K562 (cell line): ENCODE results near the gene OBSCN. TPM values are rescaled to one million over a fixed set of nuclear protein-coding genes. Genes with fewer than 3 reads are reported as not detected.

Experiments
- ATAC-seq: fragments of 200-7000 bp; cut with Tn5 transposase; 3 replicates; pipeline ENCODE4 v1.9.1; 2020; ENCODE audit warnings: moderate library complexity
- BruUV-seq: library from RNA; stranded (reverse); fragments of 400-500 nt; replicated peaks from 2 replicates; lab custom pipeline; 2021; lab: Mats Ljungman, UMichigan
- CTCF ChIA-PET: fragments of 300-600 bp; formaldehyde crosslinking; extraction: SDS; loops from one replicate; lab custom pipeline; 2021; ENCODE audit warnings: low intra/inter-chr PET ratio; lab: Yijun Ruan, JAX
- POLR2A ChIA-PET: fragments of 300-600, 350-650 bp; sonication (Branson Sonifier 250); formaldehyde crosslinking; extraction: SDS; loops from one replicate; lab custom pipeline; 2021; ENCODE audit warnings: antibody characterized with exemption, inconsistent platforms; lab: Yijun Ruan, JAX
- DNase-seq, 4 experiments: peaks; one replicate each; pipeline versions ENCODE4 v3.0.0 to v3.0.0-alpha.2; 2011 to 2018; ENCODE audit warnings: low spot score in 3 of 4, mixed read lengths in 3 of 4; ENCODE audit errors: extremely low read depth in 1 of 4
- FAIRE-seq: peaks from 2 replicates; lab custom pipeline; 2011; peaks lifted over from hg19 to GRCh38; lab: Jason Lieb, UNC
- H2AFZ ChIP-seq: 2 replicates; pipeline ENCODE4 v1.6.0; 2011; ENCODE audit warnings: low read depth, low read length, control low read depth, inconsistent platforms
- H3K27ac ChIP-seq: fragments of 200-600 bp; 3 replicates; pipeline ENCODE4 v1.8.0; 2011; ENCODE audit warnings: low read depth, mild to moderate bottlenecking, control low read depth, inconsistent platforms, low read length, moderate library complexity, mixed read lengths; ENCODE audit errors: extremely low read depth
- H3K27me3 ChIP-seq, 2 experiments: fragments of 300-600 bp in 1 of 2; 2 replicates in 1 of 2; 3 replicates in 1 of 2; pipeline versions ENCODE4 v1.6.0 to v1.8.0; 2011; ENCODE audit warnings: inconsistent platforms in 2 of 2, low read length in 2 of 2, mild to moderate bottlenecking in 1 of 2, mixed read lengths in 1 of 2, moderate library complexity in 1 of 2; ENCODE audit not compliant: control insufficient read depth in 2 of 2, insufficient read depth in 2 of 2
- H3K36me3 ChIP-seq: fragments of 300-600 bp; 3 replicates; pipeline ENCODE4 v1.8.0; 2011; ENCODE audit warnings: mild to moderate bottlenecking, low read length, inconsistent platforms; ENCODE audit not compliant: control insufficient read depth, insufficient read depth
- H3K4me1 ChIP-seq, 2 experiments: fragments of 200-600 bp in 1 of 2; replicated peaks in 1 of 2; 2 replicates in 1 of 2; 3 replicates in 1 of 2; pipeline versions ENCODE4 v1.5.1 to v1.8.0; 2011; ENCODE audit warnings: inconsistent platforms in 2 of 2, low read length in 2 of 2, mild to moderate bottlenecking in 1 of 2, mixed read lengths in 1 of 2, moderate library complexity in 1 of 2; ENCODE audit not compliant: control insufficient read depth in 2 of 2, insufficient read depth in 2 of 2
- H3K4me2 ChIP-seq: 2 replicates; pipeline ENCODE4 v1.6.1; 2011; ENCODE audit warnings: low read length, control low read depth, inconsistent platforms, mixed read lengths; ENCODE audit not compliant: insufficient read depth
- H3K4me3 ChIP-seq: fragments of 200-600 bp; sonication (generic), shearing (Covaris generic); 2 replicates; pipeline ENCODE4 v1.5.1; 2016; ENCODE audit warnings: control low read depth, inconsistent platforms
- H3K79me2 ChIP-seq: fragments of 200-600 bp; 3 replicates; pipeline ENCODE4 v1.8.0; 2011; ENCODE audit warnings: low read length, inconsistent platforms; ENCODE audit not compliant: control insufficient read depth, insufficient read depth
- H3K9ac ChIP-seq, 2 experiments: 2 replicates each; pipeline versions ENCODE4 v1.6.0 to v1.6.1; 2011; ENCODE audit warnings: low read depth in 2 of 2, low read length in 2 of 2, control low read depth in 1 of 2, inconsistent platforms in 1 of 2, mild to moderate bottlenecking in 1 of 2, mixed read lengths in 1 of 2; ENCODE audit not compliant: insufficient read depth in 1 of 2
- H3K9me1 ChIP-seq: one replicate; pipeline ENCODE4 v1.6.0; 2011; ENCODE audit warnings: inconsistent platforms, mild to moderate bottlenecking, low read length, moderate library complexity; ENCODE audit not compliant: control insufficient read depth, insufficient read depth
- H3K9me3 ChIP-seq: replicated peaks from 2 replicates; pipeline ENCODE4 v1.5.1; 2011; ENCODE audit warnings: low read depth, low read length, inconsistent platforms; ENCODE audit not compliant: control insufficient read depth, insufficient read depth
- H4K20me1 ChIP-seq: replicated peaks from 2 replicates; pipeline ENCODE4 v1.6.1; 2011; ENCODE audit warnings: low read length, inconsistent platforms, mixed read lengths; ENCODE audit not compliant: control insufficient read depth, insufficient read depth
- BRCA1 ChIP-seq, 2 experiments: fragments of 450-650 bp in 1 of 2; sonication (generic) in 1 of 2; formaldehyde crosslinking in 1 of 2; IDR thresholded peaks; 2 replicates each; pipeline versions ENCODE4 v1.5.0 to v1.6.1; 2017 to 2020; ENCODE audit warnings: mild to moderate bottlenecking in 1 of 2, missing genetic modification reagents in 1 of 2
- CREBBP ChIP-seq: IDR thresholded peaks from one replicate; pipeline ENCODE4 v1.6.1; 2012; ENCODE audit warnings: low read depth, mild to moderate bottlenecking, control low read depth, inconsistent platforms, low read length
- GATAD2B ChIP-seq: fragments of 450-650 bp; IDR thresholded peaks from 2 replicates; pipeline ENCODE4 v1.6.1; 2017; ENCODE audit warnings: mild to moderate bottlenecking, borderline replicate concordance
- NCOA2 ChIP-seq, 2 experiments: fragments of 450-650 bp; IDR thresholded peaks; 2 replicates each; pipeline ENCODE4 v1.6.1; 2018; ENCODE audit warnings: mild to moderate bottlenecking in 2 of 2, moderate library complexity in 1 of 2; ENCODE audit not compliant: partially characterized antibody in 2 of 2
- SMARCC2 ChIP-seq: fragments of 450-650 bp; IDR thresholded peaks from 2 replicates; pipeline ENCODE4 v1.6.1; 2017; ENCODE audit warnings: antibody characterized with exemption, moderate library complexity, mild to moderate bottlenecking, low read depth
- STAT5B ChIP-seq: fragments of 250-450 bp; sonication (Bioruptor Pico); IDR thresholded peaks from 2 replicates; pipeline ENCODE4 v1.8.0; 2021; ENCODE audit warnings: mild to moderate bottlenecking, inconsistent platforms
- XRCC3 ChIP-seq: fragments of 450-650 bp; IDR thresholded peaks from 2 replicates; pipeline ENCODE4 v1.6.1; 2017; ENCODE audit warnings: mild to moderate bottlenecking, moderate library complexity
- ZBTB2 ChIP-seq: fragments of 450-650 bp; IDR thresholded peaks from 2 replicates; pipeline ENCODE4 v1.6.1; 2016; ENCODE audit warnings: antibody characterized with exemption
- in situ Hi-C: fragments of 300-500 bp; cut with MboI; formaldehyde crosslinking; loops from 4 replicates; pipeline ENCODE4 v1.15.0; 2018; ENCODE audit warnings: inconsistent platforms, mixed read lengths
- intact Hi-C: fragments of 100-400 bp; cut with micrococcal nuclease; formaldehyde crosslinking; loops from 2 replicates; pipeline ENCODE4 v1.14.2; 2022
- polyA plus RNA-seq, 8 experiments: library from polyadenylated mRNA; depleted of rRNA in 4 of 8; stranded (reverse) in 5 of 8; unstranded in 3 of 8; fragments of >200 nt; fragmentation: Nextera tagmentation in 2 of 8; fragmentation: Illumina TruSeq in 1 of 8; extraction: Ambion mirVana in 2 of 8; extraction: Trizol in 1 of 8; gene quantifications; 2 replicates each; pipeline versions ENCODE4 v1.2.1 to v1.2.3, GENCODE V29; 2011 to 2014; ENCODE audit warnings: inconsistent platforms in 1 of 8, missing spikeins in 1 of 8
- total RNA-seq, 7 experiments: library from RNA; depleted of rRNA in 6 of 7; stranded (reverse); fragments of >200 nt in 6 of 7; fragmentation: Illumina TruSeq in 2 of 7; extraction: Trizol in 2 of 7; gene quantifications; 2 replicates each; pipeline versions ENCODE4 v1.2.1 to v1.2.3, GENCODE V29; 2011 to 2021; ENCODE audit warnings: low replicate concordance in 1 of 7

OBSCN gene
- total and polyA plus RNA-seq, 9 of the 15 experiments (the other 6 are each of a cell fraction or from before 2014, with no cell fraction given), result 0.18 to 19.7 (median 3.6) TPM

- DNase-seq, result no peak
- CTCF ChIA-PET, result no interaction called here
- Histone ChIP-seq H4K20me1 (no peaks in the 10 kb centered on the region), H3K27ac (no peak overlapping the region), H3K4me1 (no peaks in the 10 kb centered on the region; a peak in 2 of 5 replicates), H3K9me1 (no peaks in the 10 kb centered on the region), H3K79me2 (no peaks in the 10 kb centered on the region), H3K9ac (no peak overlapping the region), H3K4me2 (no peak overlapping the region), H3K36me3 (no peaks in the 10 kb centered on the region), H3K9me3 (no peaks in the 10 kb centered on the region), H2AFZ (no peak overlapping the region), H3K27me3 (no peaks in the 10 kb centered on the region), H3K4me3 (no peak overlapping the region)
- no peak for FAIRE-seq
- ATAC-seq, result no peak
- intact Hi-C loops, result no loop called here
- in situ Hi-C loops, result no loop called here
- POLR2A ChIA-PET, result interaction anchor here (2.3 kb wide), 1 partner anchor 15 kb away, joined by 5 read pairs; no protein-coding TSS in a partner anchor
- no TSS peak for BruUV-seq
- TF ChIP-seq SMARCC2 (no peak), BRCA1 (IDR thresholded peaks at IDR 0.05) (peak; percentile 94; the same call in 1 of the 2 replicates), BRCA1 (CRISPR knock-in tag; IDR thresholded peaks at IDR 0.05) (no peak), CREBBP (peak; percentile 80), NCOA2 (IDR thresholded peaks at IDR 0.05; ENCODE audit: partially characterized antibody in 2 of 2) (peak in 1 of 2 experiments; percentile 45), XRCC3 (0 out of 2 replicates have a peak, but pooled peaks have one; percentile 12), GATAD2B (no peak), STAT5B (CRISPR knock-in tag) (no peak), ZBTB2 (peak; percentile 67; the same call in 1 of the 2 replicates)
Measured at GRCh38 chr1:228385232-228385631, 177.4 kb downstream of the OBSCN start.
